Heart right ventricle (tissue), 16 donors: ENCODE measurements around the gene FAM180A. TPM values are rescaled to one million over a fixed set of nuclear protein-coding genes. Genes with fewer than 3 reads are reported as not detected.

Experiments used
- ATAC-seq, 8 donors: fragments of 200-7000 bp; cut with Tn5 transposase; one replicate each; pipeline ENCODE4 v1.9.1; 2020; ENCODE audit warnings: mild to moderate bottlenecking in 8 of 8, moderate library complexity in 8 of 8, moderate number of reproducible peaks in 1 of 8
- DNase-seq, 2 donors: peaks; one replicate each; pipeline ENCODE4 v3.0.0-alpha.2; 2020
- H3K27ac ChIP-seq, 10 donors: fragments of 200-600 bp; sonication (generic) in 2 of 10; one replicate each; pipeline versions ENCODE4 v1.5.0 to v1.8.0; 2020 to 2022; ENCODE audit warnings: mild to moderate bottlenecking in 3 of 10
- H3K27me3 ChIP-seq, 7 donors: fragments of 200-600 bp; one replicate each; pipeline ENCODE4 v1.8.0; 2021 to 2022; ENCODE audit warnings: mild to moderate bottlenecking in 2 of 7
- H3K36me3 ChIP-seq, 9 donors: fragments of 200-600 bp; sonication (generic) in 1 of 9; one replicate each; pipeline versions ENCODE4 v1.5.0 to v1.8.0; 2020 to 2022; ENCODE audit warnings: mild to moderate bottlenecking in 2 of 9
- H3K4me1 ChIP-seq, 9 donors: fragments of 200-600 bp; sonication (generic) in 1 of 9; one replicate each; pipeline versions ENCODE4 v1.5.0 to v1.8.0; 2020 to 2022; ENCODE audit warnings: mild to moderate bottlenecking in 4 of 9
- H3K4me3 ChIP-seq, 10 donors: fragments of 200-600 bp; sonication (generic) in 2 of 10; one replicate each; pipeline versions ENCODE4 v1.5.0 to v1.8.0; 2020 to 2022; ENCODE audit warnings: mild to moderate bottlenecking in 7 of 10, moderate library complexity in 2 of 10
- H3K9me3 ChIP-seq, 11 donors: fragments of 200-600 bp in 10 of 11; sonication (generic) in 2 of 11; one replicate each; pipeline versions ENCODE4 v1.5.0 to v1.8.0; 2013 to 2022; ENCODE audit warnings: mild to moderate bottlenecking in 2 of 11, control low read depth in 1 of 11, moderate library complexity in 1 of 11
- WGBS, 2 donors: extraction: QIAGEN DNeasy Blood & Tissue Kit; methylation state at CpG; one replicate each; pipeline ENCODE4 v1.1.7; 2013; ENCODE audit warnings: inconsistent platforms in 1 of 2; 5-methylcytosine and 5-hydroxymethylcytosine counted together
- intact Hi-C, 10 donors: fragments of 100-400 bp; cut with DNase I; formaldehyde crosslinking; loops; one replicate each; pipeline versions ENCODE4 v1.11.1 to v1.14.2; 2022
- polyA plus RNA-seq, 2 donors: library from polyadenylated mRNA; stranded (reverse); fragments of 200-250 nt; gene quantifications; one replicate each; pipeline ENCODE4 v1.2.3, GENCODE V29; 2013
- total RNA-seq, 10 donors: library from RNA; stranded (reverse); fragmentation: NEBNext Ultra II Directional in 3 of 10; extraction: Animal tissue kit (Norgen Biotek cat#: 25700) in 3 of 10; gene quantifications; one replicate each; pipeline versions ENCODE4 v1.2.1 to v1.2.4, GENCODE V29; 2021 to 2023
- TF ChIP-seq, protein P1 (sequence below), 9 donors: fragments of 200-600 bp; sonication (generic) in 2 of 9; IDR thresholded peaks; one replicate each; pipeline versions ENCODE4 v1.5.0 to v1.8.0; 2021 to 2022; ENCODE audit warnings: antibody characterized with exemption in 9 of 9, mild to moderate bottlenecking in 5 of 9, moderate library complexity in 1 of 9
- donor health status: Arrhythmogenic right ventricular cardiomyopathy.
- donor health status: ischemic (EF 13 %, LVEDD 7.1; RV severe dilation, severe dysfunction).
- donor health status: healthy with polysubstance abuse.
- donor health status: DM: no; HTN: yes; CAD: no.
- donor health status: DM: no; HTN: no; CAD: no.
- donor health status: ischemic (EF 25% LVEDD 6.9; RV normal size, moderate dysfunction).
- donor health status: ischemic (EF 25% LVEDD 5.7; RV mildly dilated, moderate dysfunction).
- donor health status: healthy.
- donor health status: DM: yes; HTN: yes; CAD: no.
- donor health status: Ischemic cardiomyopathy.
- donor health status: ischemic (EF 35%, LVEDD 5.7; RV mildly dilated, moderate dysfunction).
- donor health status: nonischemic (EF 11% LVEDD 7.7; RV severe dilation, severe dysfunction).
- donor health status: DM: yes; HTN: yes; CAD: no.
- donor health status: PGD.
- donor health status: ischemic (EF 29% LVEDD 5.4; RV normal size, mild dysfunction).
- donor health status: nonischemic (EF 23%, LVEDD 6.1; RV moderate dilation, normal function).

FAM180A gene
- total and polyA plus RNA-seq, 12 donors = 2.0 to 47.6 (median 17.1) TPM

DNA sequence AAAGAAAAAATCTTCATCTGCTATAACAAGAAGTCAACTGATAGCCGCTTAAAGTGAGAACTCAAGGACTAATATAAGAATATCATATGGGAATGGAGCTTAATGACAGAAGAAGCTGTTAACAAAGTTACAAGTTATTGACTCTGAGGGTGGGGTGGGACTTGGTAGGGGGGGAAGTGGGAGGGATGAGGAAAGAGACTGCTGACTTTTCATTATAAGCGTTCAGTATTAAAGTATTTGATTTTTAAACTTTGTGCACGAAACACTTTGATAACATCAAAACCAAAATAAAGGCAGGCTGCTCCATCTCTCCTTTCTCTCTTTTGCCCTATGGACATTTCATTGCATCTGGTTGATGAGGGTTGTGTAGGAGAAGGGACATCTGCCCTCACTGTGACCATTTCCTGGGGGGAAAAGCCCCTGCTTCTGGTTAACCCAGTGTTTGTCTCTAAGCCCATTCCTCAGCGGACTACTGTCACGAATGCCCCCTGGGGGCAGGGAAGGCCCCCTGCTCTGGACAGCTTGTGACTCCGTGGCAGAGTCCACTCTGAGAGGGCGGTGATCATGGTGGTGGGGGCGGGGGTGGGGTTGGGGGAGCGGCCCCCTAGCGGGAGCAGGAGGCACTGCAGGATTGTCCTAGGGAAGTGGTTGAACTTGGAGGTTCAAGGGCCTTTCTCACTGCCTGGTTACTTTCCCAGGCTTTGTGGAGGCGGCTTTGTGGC, 38.0 kb downstream of the FAM180A start:
- Histone ChIP-seq H3K4me1 (peaks cover 0 to 20% (median 12%) of the 10 kb centered on the region in 9 donors), H3K9me3 (no peaks in the 10 kb centered on the region), H3K27ac (no peak overlapping the region), H3K27me3 (no peaks in the 10 kb centered on the region), H3K36me3 (no peaks in the 10 kb centered on the region), H3K4me3 (peak overlapping the region in 1 of 10 donors; percentile 10)
- TF ChIP-seq, protein P1, sequence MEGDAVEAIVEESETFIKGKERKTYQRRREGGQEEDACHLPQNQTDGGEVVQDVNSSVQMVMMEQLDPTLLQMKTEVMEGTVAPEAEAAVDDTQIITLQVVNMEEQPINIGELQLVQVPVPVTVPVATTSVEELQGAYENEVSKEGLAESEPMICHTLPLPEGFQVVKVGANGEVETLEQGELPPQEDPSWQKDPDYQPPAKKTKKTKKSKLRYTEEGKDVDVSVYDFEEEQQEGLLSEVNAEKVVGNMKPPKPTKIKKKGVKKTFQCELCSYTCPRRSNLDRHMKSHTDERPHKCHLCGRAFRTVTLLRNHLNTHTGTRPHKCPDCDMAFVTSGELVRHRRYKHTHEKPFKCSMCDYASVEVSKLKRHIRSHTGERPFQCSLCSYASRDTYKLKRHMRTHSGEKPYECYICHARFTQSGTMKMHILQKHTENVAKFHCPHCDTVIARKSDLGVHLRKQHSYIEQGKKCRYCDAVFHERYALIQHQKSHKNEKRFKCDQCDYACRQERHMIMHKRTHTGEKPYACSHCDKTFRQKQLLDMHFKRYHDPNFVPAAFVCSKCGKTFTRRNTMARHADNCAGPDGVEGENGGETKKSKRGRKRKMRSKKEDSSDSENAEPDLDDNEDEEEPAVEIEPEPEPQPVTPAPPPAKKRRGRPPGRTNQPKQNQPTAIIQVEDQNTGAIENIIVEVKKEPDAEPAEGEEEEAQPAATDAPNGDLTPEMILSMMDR (IDR thresholded peaks at IDR 0.05) = peak; percentile 21 to 69 (median 56)
- WGBS, 2 donors = 43 to 49% methylated on average over 11 of the region's 11 CpGs
- ATAC-seq = no peak
- intact Hi-C loops = no loop called here
- no peak for DNase-seq

DNA sequence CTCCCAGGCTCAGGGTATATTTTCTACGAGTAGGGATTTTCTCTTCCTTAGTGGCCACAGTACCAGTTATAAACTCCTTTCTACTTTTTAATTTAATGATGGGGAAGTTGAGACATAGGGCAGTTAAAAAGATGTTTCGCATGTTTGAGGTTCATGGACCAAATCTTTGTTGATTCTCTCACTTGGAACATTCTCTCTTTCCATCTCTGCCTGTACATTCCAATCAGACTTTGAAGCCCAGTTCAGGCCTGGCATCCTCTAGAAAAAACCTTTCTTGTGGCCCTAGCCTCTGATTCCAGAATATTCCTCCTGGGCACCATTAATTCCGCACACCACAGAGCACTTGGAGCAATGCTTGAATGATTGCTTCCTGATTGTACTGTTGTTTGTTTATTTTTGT, 39.1 kb downstream of the FAM180A start:
- ATAC-seq (no peak), DNase-seq (no peak)
- 98% methylated on average over 3 of the region's 3 CpGs for WGBS, 2 donors
- TF ChIP-seq, protein P1 (IDR thresholded peaks at IDR 0.05) = no peak
- Histone ChIP-seq H3K27ac (no peak overlapping the region), H3K27me3 (no peaks in the 10 kb centered on the region), H3K36me3 (no peaks in the 10 kb centered on the region), H3K9me3 (no peaks in the 10 kb centered on the region), H3K4me1 (peaks cover 0 to 20% (median 12%) of the 10 kb centered on the region in 9 donors), H3K4me3 (no peak overlapping the region)
- intact Hi-C loops = no loop called here

DNA sequence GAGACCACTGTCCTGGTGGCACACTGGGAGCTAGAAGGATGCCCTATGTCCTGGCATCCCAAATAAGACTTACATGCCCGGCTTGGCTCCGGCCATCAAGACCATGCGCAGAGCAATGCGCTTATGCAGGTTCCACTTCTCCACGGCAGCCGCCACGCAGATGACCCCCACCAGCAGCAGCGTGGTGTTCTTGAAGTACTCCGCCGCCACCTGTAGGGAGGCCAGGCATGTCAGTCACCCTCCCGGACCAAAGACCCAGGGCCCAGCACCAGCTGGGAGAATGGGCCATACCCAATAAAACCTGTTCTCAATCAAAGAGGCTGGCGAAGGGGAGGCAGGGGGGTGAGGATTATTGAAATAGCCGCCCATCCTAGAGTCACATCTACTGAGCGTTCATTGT, 40.6 kb downstream of the FAM180A start:
- no peaks in the 10 kb centered on the region for H3K36me3 ChIP-seq
- intact Hi-C loops = no loop called here
- DNase-seq = no peak
- no peaks in the 10 kb centered on the region for H3K27me3 ChIP-seq
- 95% methylated on average over 14 of the region's 14 CpGs for WGBS, 2 donors
- ATAC-seq = no peak
- no peak overlapping the region for H3K4me3 ChIP-seq
- H3K4me1 ChIP-seq = peaks cover 0 to 16% (median 10%) of the 10 kb centered on the region in 9 donors
- no peaks in the 10 kb centered on the region for H3K9me3 ChIP-seq
- TF ChIP-seq, protein P1 (IDR thresholded peaks at IDR 0.05) = no peak
- H3K27ac ChIP-seq = no peak overlapping the region

DNA sequence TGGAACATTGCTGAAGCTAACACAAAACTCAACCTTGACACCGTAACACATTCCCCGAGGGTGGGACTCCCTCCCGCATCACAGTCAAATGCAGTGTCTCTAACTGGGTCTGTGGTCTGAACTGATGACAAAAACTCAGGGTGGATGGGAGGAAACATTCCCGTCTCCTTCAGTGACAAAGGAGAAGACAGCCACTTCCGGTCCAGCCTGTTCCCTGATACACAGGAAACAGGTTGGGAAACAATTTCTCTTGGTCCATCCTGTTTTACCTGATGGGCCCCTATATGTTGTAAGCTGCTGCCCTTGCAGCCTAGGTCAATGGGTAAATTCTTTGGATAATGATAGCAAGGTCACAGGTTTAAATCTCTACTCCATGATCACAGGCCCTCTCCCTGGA, 41.0 kb downstream of the FAM180A start:
- DNase-seq (no peak), ATAC-seq (no peak)
- no peak overlapping the region for H3K4me3 ChIP-seq
- WGBS, 2 donors = 58 to 72% methylated on average over 5 of the region's 5 CpGs
- H3K36me3 ChIP-seq = no peaks in the 10 kb centered on the region
- H3K4me1 ChIP-seq = peaks cover 0 to 11% (median 6%) of the 10 kb centered on the region in 9 donors
- no peaks in the 10 kb centered on the region for H3K9me3 ChIP-seq
- H3K27ac ChIP-seq = no peak overlapping the region
- TF ChIP-seq, protein P1 (IDR thresholded peaks at IDR 0.05) = no peak
- no peaks in the 10 kb centered on the region for H3K27me3 ChIP-seq
- intact Hi-C loops = no loop called here
